ENCODE results near the gene CD47. TPM values are rescaled to one million over a fixed set of nuclear protein-coding genes. Genes with fewer than 3 reads are reported as not detected.

Gene CD47
- total and polyA plus RNA-seq, 9 donors: 24.1 to 148 (median 55.8) TPM

DNA sequence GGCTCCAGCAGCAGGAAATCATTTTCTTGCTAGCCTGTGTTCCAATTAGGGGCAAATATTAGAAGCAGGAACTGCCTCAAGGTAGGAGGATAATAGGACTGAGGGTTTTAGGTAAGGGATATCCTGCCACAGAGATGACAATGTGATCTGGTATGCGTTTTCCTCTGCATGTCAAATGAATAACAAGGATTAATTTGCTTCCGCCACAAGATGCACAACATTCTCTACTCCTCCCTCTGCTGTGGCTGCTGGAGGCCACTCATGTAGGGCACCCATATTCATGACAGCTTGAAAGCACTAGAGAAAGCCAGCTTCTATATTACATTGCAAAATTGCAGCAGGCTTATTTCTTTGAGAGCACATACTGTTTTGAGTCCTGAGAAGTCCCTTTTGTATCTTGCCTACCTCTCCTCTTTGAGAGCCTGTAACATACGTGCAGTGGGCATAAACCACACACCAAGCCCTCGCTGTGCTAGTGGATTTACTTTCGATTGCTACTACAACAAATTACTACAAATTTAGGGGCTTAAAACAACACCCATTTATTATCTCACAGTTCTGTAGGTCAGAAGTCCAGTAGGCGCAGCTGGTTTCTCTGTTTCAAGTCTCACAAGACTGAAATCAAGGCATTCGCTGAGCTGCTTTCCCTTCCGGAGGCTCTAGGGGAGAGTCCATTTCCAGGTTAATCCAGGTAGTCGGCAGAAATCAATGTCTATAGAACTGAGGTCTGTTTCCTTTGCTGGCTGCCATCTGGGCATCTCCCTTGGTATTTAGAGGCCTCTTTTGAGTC is 5.9 kb upstream of the CD47 start:
- TF ChIP-seq EP300 (IDR thresholded peaks at IDR 0.05): no peak
- Histone ChIP-seq H3K4me3 (no peak overlapping the region), H3K27ac (no peak overlapping the region), H3K36me3 (no peaks in the 10 kb centered on the region), H3K4me1 (ENCODE audit: insufficient read depth) (no peaks in the 10 kb centered on the region), H3K27me3 (no peaks in the 10 kb centered on the region), H3K9me3 (no peaks in the 10 kb centered on the region)
- 87 to 91% (median 90%) methylated on average over 9 of the region's 9 CpGs for WGBS, 3 donors
- DNase-seq: no peak
- intact Hi-C loops (cut with DNase I): no loop called here

DNA sequence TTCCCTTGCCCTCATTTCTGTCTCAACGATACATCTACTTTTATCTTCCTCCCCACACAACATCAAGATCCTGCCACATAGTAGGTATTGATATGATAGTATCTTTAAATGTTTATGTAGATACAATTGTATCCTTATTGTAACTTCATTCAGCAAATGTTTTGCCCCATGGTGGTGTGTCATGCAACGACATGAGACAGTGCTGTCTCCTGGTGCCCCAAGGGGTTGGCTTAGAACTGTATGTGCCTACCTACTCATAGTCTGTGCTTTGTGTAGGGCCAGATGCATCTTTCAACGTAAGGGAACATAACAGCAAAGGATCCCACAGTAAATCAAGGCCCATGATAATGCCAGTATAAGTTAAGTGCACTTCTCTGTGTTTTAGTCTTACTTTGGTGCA is 2.8 kb upstream of the CD47 start:
- 89 to 94% (median 94%) methylated on average over 3 of the region's 3 CpGs for WGBS, 3 donors
- Histone ChIP-seq H3K27me3 (no peaks in the 10 kb centered on the region), H3K9me3 (no peaks in the 10 kb centered on the region), H3K4me3 (no peak overlapping the region), H3K27ac (no peak overlapping the region), H3K4me1 (ENCODE audit: insufficient read depth) (peaks cover 2% of the 10 kb centered on the region), H3K36me3 (no peaks in the 10 kb centered on the region)
- no peak for DNase-seq
- intact Hi-C loops (cut with DNase I): no loop called here
- TF ChIP-seq, protein P1, sequence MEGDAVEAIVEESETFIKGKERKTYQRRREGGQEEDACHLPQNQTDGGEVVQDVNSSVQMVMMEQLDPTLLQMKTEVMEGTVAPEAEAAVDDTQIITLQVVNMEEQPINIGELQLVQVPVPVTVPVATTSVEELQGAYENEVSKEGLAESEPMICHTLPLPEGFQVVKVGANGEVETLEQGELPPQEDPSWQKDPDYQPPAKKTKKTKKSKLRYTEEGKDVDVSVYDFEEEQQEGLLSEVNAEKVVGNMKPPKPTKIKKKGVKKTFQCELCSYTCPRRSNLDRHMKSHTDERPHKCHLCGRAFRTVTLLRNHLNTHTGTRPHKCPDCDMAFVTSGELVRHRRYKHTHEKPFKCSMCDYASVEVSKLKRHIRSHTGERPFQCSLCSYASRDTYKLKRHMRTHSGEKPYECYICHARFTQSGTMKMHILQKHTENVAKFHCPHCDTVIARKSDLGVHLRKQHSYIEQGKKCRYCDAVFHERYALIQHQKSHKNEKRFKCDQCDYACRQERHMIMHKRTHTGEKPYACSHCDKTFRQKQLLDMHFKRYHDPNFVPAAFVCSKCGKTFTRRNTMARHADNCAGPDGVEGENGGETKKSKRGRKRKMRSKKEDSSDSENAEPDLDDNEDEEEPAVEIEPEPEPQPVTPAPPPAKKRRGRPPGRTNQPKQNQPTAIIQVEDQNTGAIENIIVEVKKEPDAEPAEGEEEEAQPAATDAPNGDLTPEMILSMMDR (IDR thresholded peaks at IDR 0.05): no peak
- TF ChIP-seq EP300 (IDR thresholded peaks at IDR 0.05) (no peak), POLR2A (IDR thresholded peaks at IDR 0.05) (no peak)

DNA sequence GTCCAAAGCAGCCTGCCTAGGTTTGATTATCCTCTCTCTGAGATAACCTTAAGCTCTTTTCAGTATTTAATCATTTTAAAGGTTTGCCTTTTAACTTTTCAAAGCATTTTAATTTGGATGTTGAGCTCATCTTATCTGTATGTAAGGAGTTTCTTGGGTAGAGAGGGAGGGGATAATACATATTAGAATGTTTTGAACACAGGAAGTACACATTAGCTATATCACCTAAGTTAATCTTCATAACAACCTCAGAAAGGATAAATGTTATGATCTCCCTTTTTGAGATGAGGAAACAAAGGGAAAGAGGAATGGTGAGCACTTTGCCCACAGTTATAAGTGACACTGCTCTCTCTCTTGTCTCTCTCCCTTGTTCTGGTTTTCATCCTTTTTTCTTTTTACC is 2.2 kb upstream of the CD47 start:
- no peak overlapping the region for H3K27ac ChIP-seq
- no peaks in the 10 kb centered on the region for H3K27me3 ChIP-seq
- TF ChIP-seq POLR2A (IDR thresholded peaks at IDR 0.05): no peak
- TF ChIP-seq, protein P1 (IDR thresholded peaks at IDR 0.05): no peak
- no peak for TF ChIP-seq EP300 (IDR thresholded peaks at IDR 0.05)
- intact Hi-C loops (cut with DNase I): no loop called here
- no peak for DNase-seq
- peaks cover 2% of the 10 kb centered on the region for H3K4me1 ChIP-seq (ENCODE audit: insufficient read depth)
- no peaks in the 10 kb centered on the region for H3K36me3 ChIP-seq
- no peak overlapping the region for H3K4me3 ChIP-seq
- H3K9me3 ChIP-seq: no peaks in the 10 kb centered on the region

DNA sequence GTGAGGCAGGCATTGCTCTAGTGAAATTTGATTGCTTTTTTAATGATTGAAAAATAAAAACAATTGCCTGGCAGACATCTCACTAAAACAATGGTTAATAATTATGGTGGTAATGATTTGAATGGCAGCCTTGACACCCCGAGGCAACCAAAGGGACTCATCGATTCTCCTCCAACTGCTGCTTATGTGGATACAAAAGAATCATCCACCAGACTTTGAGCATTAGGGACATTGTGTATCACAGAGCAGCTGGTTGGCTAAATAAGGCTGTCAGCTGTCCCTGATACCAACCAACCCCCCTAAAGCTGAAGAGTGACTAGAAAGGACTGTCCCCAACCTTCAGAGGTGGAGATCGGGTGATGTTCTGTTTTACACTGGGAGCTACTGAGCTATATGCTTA is 1.7 kb upstream of the CD47 start:
- TF ChIP-seq POLR2A (IDR thresholded peaks at IDR 0.05): no peak
- TF ChIP-seq EP300 (IDR thresholded peaks at IDR 0.05): no peak
- TF ChIP-seq, protein P1 (IDR thresholded peaks at IDR 0.05): no peak
- Histone ChIP-seq H3K4me3 (no peak overlapping the region), H3K27me3 (no peaks in the 10 kb centered on the region), H3K9me3 (no peaks in the 10 kb centered on the region), H3K4me1 (ENCODE audit: insufficient read depth) (peaks cover 2% of the 10 kb centered on the region), H3K27ac (no peak overlapping the region), H3K36me3 (no peaks in the 10 kb centered on the region)
- WGBS, 3 donors: 83 to 87% (median 84%) methylated on average over 3 of the region's 3 CpGs
- no peak for DNase-seq
- intact Hi-C loops (cut with DNase I): no loop called here

DNA sequence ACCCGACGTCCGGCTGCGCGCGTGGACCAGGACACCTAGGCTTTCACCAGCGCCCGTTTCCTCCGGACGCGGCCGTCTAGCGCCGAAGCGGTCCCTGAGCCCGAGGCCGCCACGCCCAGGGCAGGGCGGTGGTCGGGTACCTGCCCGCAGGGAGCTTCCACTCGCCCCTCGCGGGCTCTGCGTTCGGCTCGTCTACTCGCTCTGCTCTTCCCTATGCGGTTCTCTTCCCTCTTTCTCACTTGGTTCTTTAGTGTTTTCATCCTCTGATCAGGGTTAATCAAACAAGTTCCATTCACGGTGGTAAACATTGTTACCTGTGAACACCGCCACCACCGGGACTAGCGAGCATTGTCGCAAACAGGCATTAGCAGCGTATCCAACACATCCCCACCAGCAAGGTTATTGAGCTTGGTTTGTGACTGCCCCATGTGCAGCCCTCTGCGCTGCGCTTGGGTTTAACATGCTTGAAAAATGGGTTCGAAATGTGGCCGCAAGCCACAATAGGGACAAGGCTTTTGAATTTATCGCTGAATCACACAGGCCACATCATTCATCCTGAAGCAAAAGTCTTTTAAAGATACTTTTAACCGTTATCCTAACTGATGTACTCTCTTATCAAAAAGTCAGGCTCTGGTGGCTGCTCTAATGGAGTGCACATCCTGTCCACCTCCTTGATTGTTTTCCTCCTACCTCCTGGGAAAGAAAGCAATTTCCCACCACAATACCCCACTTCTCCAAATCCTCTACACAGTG is 843 bp upstream of the CD47 start:
- H3K27me3 ChIP-seq: no peaks in the 10 kb centered on the region
- intact Hi-C loops (cut with DNase I): no loop called here
- peaks cover 2% of the 10 kb centered on the region for H3K4me1 ChIP-seq (ENCODE audit: insufficient read depth)
- TF ChIP-seq, protein P1 (IDR thresholded peaks at IDR 0.05): no peak
- TF ChIP-seq POLR2A (IDR thresholded peaks at IDR 0.05) (no peak), EP300 (IDR thresholded peaks at IDR 0.05) (no peak)
- H3K36me3 ChIP-seq: no peaks in the 10 kb centered on the region
- H3K4me3 ChIP-seq: peak overlapping the region; percentile 90
- peak in 2 of 5 donors; percentile 24 to 31 for DNase-seq
- no peaks in the 10 kb centered on the region for H3K9me3 ChIP-seq
- WGBS, 3 donors: 25 to 31% (median 30%) methylated on average over 41 of the region's 41 CpGs
- peak overlapping the region in 1 of 2 donors; percentile 83 for H3K27ac ChIP-seq
